Measurements from ENCODE around the gene CCND2. TPM values are rescaled to one million over a fixed set of nuclear protein-coding genes. Genes with fewer than 3 reads are reported as not detected.

Gene CCND2
- polyA plus RNA-seq, 1 donor from 2014 or later, result 16.9 TPM

DNA sequence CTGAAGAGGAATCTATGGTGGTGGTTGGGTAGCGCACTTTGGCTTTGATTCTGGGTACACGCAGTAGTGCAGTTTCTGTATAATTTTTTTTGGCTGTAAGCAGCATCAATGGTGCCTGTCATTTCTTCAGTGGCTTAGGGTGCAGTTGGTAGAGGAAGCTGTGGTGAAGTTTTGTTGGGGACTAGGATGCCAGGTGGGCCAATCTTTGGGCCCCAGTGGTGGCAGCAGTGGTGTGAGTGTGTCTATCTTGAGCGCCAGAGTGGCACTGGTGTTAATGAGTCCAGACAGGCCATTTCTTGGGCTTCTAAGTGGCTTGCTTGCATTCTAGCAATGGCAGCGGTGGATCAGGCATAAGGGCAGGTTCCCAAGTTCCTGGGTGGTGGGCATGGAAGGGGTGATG, 33.8 kb upstream of the CCND2 start:
- Histone ChIP-seq H3K27me3 (ENCODE audit: insufficient read depth, low read depth, low read length) (no peaks in the 10 kb centered on the region), H3K4me2 (ENCODE audit: low read length) (no peak overlapping the region), H3K9ac (ENCODE audit: low read length) (no peak overlapping the region), H3K36me3 (ENCODE audit: insufficient read depth, low read length) (no peaks in the 10 kb centered on the region), H3K9me2 (ENCODE audit: insufficient read depth, low read length) (no peaks in the 10 kb centered on the region), H4K20me1 (ENCODE audit: insufficient read depth) (no peaks in the 10 kb centered on the region), H3K79me2 (replicated peaks; ENCODE audit: insufficient read depth, low read length) (no peaks in the 10 kb centered on the region), H3K27ac (ENCODE audit: low read length) (no peak overlapping the region), H3K4me3 (ENCODE audit: low read length) (no peak overlapping the region), H3F3A (ENCODE audit: insufficient read depth, low read length, poor library complexity, severe bottlenecking) (no peaks in the 10 kb centered on the region), H3K9me3 (ENCODE audit: low read length) (no peaks in the 10 kb centered on the region), H2AFZ (ENCODE audit: low read depth, low read length) (no peak overlapping the region)
- TF ChIP-seq, protein P1, sequence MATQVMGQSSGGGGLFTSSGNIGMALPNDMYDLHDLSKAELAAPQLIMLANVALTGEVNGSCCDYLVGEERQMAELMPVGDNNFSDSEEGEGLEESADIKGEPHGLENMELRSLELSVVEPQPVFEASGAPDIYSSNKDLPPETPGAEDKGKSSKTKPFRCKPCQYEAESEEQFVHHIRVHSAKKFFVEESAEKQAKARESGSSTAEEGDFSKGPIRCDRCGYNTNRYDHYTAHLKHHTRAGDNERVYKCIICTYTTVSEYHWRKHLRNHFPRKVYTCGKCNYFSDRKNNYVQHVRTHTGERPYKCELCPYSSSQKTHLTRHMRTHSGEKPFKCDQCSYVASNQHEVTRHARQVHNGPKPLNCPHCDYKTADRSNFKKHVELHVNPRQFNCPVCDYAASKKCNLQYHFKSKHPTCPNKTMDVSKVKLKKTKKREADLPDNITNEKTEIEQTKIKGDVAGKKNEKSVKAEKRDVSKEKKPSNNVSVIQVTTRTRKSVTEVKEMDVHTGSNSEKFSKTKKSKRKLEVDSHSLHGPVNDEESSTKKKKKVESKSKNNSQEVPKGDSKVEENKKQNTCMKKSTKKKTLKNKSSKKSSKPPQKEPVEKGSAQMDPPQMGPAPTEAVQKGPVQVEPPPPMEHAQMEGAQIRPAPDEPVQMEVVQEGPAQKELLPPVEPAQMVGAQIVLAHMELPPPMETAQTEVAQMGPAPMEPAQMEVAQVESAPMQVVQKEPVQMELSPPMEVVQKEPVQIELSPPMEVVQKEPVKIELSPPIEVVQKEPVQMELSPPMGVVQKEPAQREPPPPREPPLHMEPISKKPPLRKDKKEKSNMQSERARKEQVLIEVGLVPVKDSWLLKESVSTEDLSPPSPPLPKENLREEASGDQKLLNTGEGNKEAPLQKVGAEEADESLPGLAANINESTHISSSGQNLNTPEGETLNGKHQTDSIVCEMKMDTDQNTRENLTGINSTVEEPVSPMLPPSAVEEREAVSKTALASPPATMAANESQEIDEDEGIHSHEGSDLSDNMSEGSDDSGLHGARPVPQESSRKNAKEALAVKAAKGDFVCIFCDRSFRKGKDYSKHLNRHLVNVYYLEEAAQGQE (IDR thresholded peaks at IDR 0.05; ENCODE audit: borderline replicate concordance), result no peak
- TF ChIP-seq TAF1 (IDR thresholded peaks at IDR 0.05; ENCODE audit: low read depth) (no peak), MXI1 (conservative IDR thresholded peaks at IDR 0.05; ENCODE audit: poor library complexity, severe bottlenecking) (no peak), EP300 (conservative IDR thresholded peaks at IDR 0.05; ENCODE audit: poor library complexity, severe bottlenecking) (no peak), RAD21 (conservative IDR thresholded peaks at IDR 0.05) (no peak), EZH2 (IDR thresholded peaks at IDR 0.05; ENCODE audit: borderline replicate concordance, insufficient read depth, low read length, poor library complexity, severe bottlenecking) (no peak), SMC3 (conservative IDR thresholded peaks at IDR 0.05; ENCODE audit: poor library complexity) (no peak), POLR2AphosphoS5 (IDR thresholded peaks at IDR 0.05) (no peak)
- TF ChIP-seq, protein P2, sequence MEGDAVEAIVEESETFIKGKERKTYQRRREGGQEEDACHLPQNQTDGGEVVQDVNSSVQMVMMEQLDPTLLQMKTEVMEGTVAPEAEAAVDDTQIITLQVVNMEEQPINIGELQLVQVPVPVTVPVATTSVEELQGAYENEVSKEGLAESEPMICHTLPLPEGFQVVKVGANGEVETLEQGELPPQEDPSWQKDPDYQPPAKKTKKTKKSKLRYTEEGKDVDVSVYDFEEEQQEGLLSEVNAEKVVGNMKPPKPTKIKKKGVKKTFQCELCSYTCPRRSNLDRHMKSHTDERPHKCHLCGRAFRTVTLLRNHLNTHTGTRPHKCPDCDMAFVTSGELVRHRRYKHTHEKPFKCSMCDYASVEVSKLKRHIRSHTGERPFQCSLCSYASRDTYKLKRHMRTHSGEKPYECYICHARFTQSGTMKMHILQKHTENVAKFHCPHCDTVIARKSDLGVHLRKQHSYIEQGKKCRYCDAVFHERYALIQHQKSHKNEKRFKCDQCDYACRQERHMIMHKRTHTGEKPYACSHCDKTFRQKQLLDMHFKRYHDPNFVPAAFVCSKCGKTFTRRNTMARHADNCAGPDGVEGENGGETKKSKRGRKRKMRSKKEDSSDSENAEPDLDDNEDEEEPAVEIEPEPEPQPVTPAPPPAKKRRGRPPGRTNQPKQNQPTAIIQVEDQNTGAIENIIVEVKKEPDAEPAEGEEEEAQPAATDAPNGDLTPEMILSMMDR (IDR thresholded peaks at IDR 0.05; ENCODE audit: poor library complexity, severe bottlenecking), result no peak

DNA sequence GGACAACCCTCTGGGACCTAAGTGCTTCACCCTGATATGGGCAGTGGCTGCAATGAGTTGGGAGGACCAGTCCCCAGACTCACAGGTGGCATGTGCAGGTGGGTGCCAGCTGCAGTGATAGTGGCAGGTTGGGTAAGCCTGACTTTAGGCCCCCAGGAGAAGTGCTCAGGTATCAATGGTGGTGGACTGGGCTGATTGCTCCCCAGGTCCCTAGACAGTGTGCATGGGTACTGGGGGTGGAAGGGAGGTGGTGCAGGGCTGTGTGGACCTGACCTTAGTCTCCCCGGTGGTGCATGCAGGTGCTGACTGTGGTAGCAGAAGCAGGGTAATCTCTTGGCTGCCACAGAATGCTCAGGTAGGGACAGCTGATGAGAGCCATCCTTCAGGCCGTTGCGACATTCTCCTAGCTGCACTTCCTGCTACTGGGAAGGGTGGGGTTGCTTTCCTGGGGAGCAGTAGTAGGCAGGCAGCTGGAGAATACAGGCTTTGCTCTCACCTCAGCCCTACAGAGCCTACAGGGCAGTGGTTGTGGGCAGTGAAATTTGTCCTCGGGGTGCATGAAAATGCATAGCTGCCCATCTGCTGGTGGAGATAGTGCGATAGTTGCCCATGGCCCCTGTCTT, 33.3 kb upstream of the CCND2 start:
- no peak overlapping the region for H3K9ac ChIP-seq (ENCODE audit: low read length)
- H3F3A ChIP-seq (ENCODE audit: insufficient read depth, low read length, poor library complexity, severe bottlenecking), result no peaks in the 10 kb centered on the region
- no peak overlapping the region for H3K27ac ChIP-seq (ENCODE audit: low read length)
- H3K4me3 ChIP-seq (ENCODE audit: low read length), result no peak overlapping the region
- H3K27me3 ChIP-seq (ENCODE audit: insufficient read depth, low read depth, low read length), result no peaks in the 10 kb centered on the region
- H3K9me3 ChIP-seq (ENCODE audit: low read length), result no peaks in the 10 kb centered on the region
- no peaks in the 10 kb centered on the region for H3K79me2 ChIP-seq (replicated peaks; ENCODE audit: insufficient read depth, low read length)
- H3K4me2 ChIP-seq (ENCODE audit: low read length), result no peak overlapping the region
- no peak overlapping the region for H2AFZ ChIP-seq (ENCODE audit: low read depth, low read length)
- TF ChIP-seq EZH2 (IDR thresholded peaks at IDR 0.05; ENCODE audit: borderline replicate concordance, insufficient read depth, low read length, poor library complexity, severe bottlenecking) (no peak), RAD21 (conservative IDR thresholded peaks at IDR 0.05) (no peak), POLR2AphosphoS5 (IDR thresholded peaks at IDR 0.05) (no peak), EP300 (conservative IDR thresholded peaks at IDR 0.05; ENCODE audit: poor library complexity, severe bottlenecking) (no peak), SMC3 (conservative IDR thresholded peaks at IDR 0.05; ENCODE audit: poor library complexity) (no peak), MXI1 (conservative IDR thresholded peaks at IDR 0.05; ENCODE audit: poor library complexity, severe bottlenecking) (no peak), TAF1 (IDR thresholded peaks at IDR 0.05; ENCODE audit: low read depth) (no peak)
- TF ChIP-seq, protein P2 (IDR thresholded peaks at IDR 0.05; ENCODE audit: poor library complexity, severe bottlenecking), result no peak
- TF ChIP-seq, protein P1 (IDR thresholded peaks at IDR 0.05; ENCODE audit: borderline replicate concordance), result no peak
- H4K20me1 ChIP-seq (ENCODE audit: insufficient read depth), result no peaks in the 10 kb centered on the region
- H3K36me3 ChIP-seq (ENCODE audit: insufficient read depth, low read length), result no peaks in the 10 kb centered on the region
- no peaks in the 10 kb centered on the region for H3K9me2 ChIP-seq (ENCODE audit: insufficient read depth, low read length)

Data from neural cell (in vitro differentiated cells).